MCF 10A (cell line): ENCODE results near the gene RAB36. TPM values are rescaled to one million over a fixed set of nuclear protein-coding genes. Genes with fewer than 3 reads are reported as not detected.

Experiments used
- BruUV-seq: library from RNA; stranded (reverse); fragments of 400-500 nt; replicated peaks from 2 replicates; lab custom pipeline; 2021; lab: Mats Ljungman, UMichigan
- CTCF ChIA-PET: fragments of 300-600 bp; sonication (Branson Sonifier 250); formaldehyde crosslinking; extraction: SDS; loops from one replicate; lab custom pipeline; 2021; ENCODE audit warnings: antibody characterized with exemption, inconsistent platforms; lab: Yijun Ruan, JAX
- POLR2A ChIA-PET: fragments of 300-600, 350-650 bp; sonication (Branson Sonifier 250); formaldehyde crosslinking; extraction: SDS; loops from one replicate; lab custom pipeline; 2020; ENCODE audit warnings: antibody characterized with exemption, inconsistent platforms; lab: Yijun Ruan, JAX
- DNase-seq: peaks from one replicate; pipeline ENCODE4 v3.0.0-alpha.2; 2018; ENCODE audit not compliant: unreplicated experiment
- H3K27ac Mint-ChIP-seq: one replicate; pipeline ENCODE4 v1.8.0; 2022; ENCODE audit warnings: mild to moderate bottlenecking, low read depth, mixed read lengths; ENCODE audit not compliant: unreplicated experiment
- H3K27me3 Mint-ChIP-seq: one replicate; pipeline ENCODE4 v1.8.0; 2022; ENCODE audit warnings: mixed read lengths; ENCODE audit not compliant: insufficient read depth, unreplicated experiment
- H3K36me3 Mint-ChIP-seq: one replicate; pipeline ENCODE4 v1.8.0; 2022; ENCODE audit warnings: mild to moderate bottlenecking, moderate library complexity, mixed read lengths; ENCODE audit not compliant: insufficient read depth, unreplicated experiment
- H3K4me1 Mint-ChIP-seq: one replicate; pipeline ENCODE4 v1.8.0; 2022; ENCODE audit warnings: mixed read lengths; ENCODE audit not compliant: insufficient read depth, unreplicated experiment
- H3K4me3 Mint-ChIP-seq: one replicate; pipeline ENCODE4 v1.8.0; 2022; ENCODE audit warnings: mild to moderate bottlenecking, moderate library complexity, mixed read lengths; ENCODE audit not compliant: unreplicated experiment
- H3K9me3 Mint-ChIP-seq: one replicate; pipeline ENCODE4 v1.8.0; 2022; ENCODE audit warnings: mixed read lengths; ENCODE audit not compliant: unreplicated experiment
- intact Hi-C: fragments of 100-400 bp; cut with micrococcal nuclease; formaldehyde crosslinking; loops from 2 replicates; pipeline ENCODE4 v1.14.1; 2022
- total RNA-seq: library from RNA; stranded (reverse); gene quantifications from 2 replicates; pipeline ENCODE4 v1.2.3, GENCODE V29; 2022
- TF ChIP-seq, protein P1 (sequence below): fragments of 200-600 bp; IDR thresholded peaks from one replicate; pipeline ENCODE4 v1.8.0; 2022; ENCODE audit warnings: antibody characterized with exemption, mild to moderate bottlenecking; ENCODE audit not compliant: unreplicated experiment

RAB36 gene
- total RNA-seq, 1 experiment from 2014 or later, result 8.5 TPM

DNA sequence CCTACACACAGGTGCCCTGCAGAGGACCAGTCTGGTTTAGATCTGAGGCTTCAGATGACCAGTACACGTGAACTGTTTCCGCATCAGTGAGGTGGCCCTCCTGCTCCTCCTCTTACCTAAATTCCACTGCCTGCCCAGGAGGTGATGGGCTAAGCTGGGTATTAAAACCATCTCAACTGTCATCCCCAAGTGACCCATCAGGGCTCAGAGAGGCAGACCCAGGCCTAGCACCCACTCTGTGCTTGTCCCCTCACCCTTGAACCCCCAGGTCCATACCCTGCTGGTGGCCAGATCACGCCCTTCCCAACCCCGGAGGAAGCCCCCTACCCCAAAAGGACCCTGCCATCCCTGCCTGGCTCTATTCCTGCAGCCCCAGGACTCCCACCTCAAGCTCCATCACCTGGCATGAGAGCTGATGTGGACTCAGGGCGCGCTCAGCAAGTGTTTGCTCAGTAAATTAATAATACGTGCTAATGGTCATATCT lies 24.8 kb upstream of the RAB36 start:
- TF ChIP-seq, protein P1, sequence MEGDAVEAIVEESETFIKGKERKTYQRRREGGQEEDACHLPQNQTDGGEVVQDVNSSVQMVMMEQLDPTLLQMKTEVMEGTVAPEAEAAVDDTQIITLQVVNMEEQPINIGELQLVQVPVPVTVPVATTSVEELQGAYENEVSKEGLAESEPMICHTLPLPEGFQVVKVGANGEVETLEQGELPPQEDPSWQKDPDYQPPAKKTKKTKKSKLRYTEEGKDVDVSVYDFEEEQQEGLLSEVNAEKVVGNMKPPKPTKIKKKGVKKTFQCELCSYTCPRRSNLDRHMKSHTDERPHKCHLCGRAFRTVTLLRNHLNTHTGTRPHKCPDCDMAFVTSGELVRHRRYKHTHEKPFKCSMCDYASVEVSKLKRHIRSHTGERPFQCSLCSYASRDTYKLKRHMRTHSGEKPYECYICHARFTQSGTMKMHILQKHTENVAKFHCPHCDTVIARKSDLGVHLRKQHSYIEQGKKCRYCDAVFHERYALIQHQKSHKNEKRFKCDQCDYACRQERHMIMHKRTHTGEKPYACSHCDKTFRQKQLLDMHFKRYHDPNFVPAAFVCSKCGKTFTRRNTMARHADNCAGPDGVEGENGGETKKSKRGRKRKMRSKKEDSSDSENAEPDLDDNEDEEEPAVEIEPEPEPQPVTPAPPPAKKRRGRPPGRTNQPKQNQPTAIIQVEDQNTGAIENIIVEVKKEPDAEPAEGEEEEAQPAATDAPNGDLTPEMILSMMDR, result no peak
- Mint-ChIP-seq H3K27ac (no peak overlapping the region), H3K27me3 (peaks cover 17% of the 10 kb centered on the region), H3K9me3 (no peaks in the 10 kb centered on the region), H3K4me1 (no peaks in the 10 kb centered on the region), H3K4me3 (no peak overlapping the region), H3K36me3 (no peaks in the 10 kb centered on the region)
- no TSS peak for BruUV-seq
- ChIA-PET POLR2A (interaction anchor here (1.1 kb wide), 1 partner anchor 12 kb away, joined by 3 read pairs; no protein-coding TSS in a partner anchor), CTCF (interaction anchor here (1.0 to 1.8 kb wide), 3 partner anchors 7 to 161 kb away, joined by 3 to 12 read pairs (median 7); no protein-coding TSS in a partner anchor)
- DNase-seq, result no peak
- intact Hi-C loops, result no loop called here

DNA sequence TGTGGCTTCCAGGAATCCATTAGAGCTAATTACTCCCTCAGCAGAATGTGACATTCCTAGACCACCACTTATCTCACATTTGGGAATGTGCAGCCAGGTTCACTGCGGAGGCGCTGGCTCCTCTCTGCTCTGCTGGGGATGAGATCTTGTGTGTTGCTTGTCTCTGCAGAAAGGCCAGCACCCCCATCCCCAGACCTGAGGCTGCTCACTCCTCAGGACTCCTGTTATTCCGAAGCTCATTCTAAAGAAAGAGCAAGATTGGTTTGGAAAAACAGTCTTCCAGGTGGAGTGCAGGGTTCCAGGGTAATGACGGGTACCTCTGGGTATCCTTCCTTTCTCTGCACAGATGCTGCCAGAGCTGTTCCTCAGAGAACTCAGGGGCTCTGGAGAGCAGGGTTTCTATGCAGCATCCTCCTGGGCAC lies 24.3 kb upstream of the RAB36 start:
- peaks cover 17% of the 10 kb centered on the region for H3K27me3 Mint-ChIP-seq
- no TSS peak for BruUV-seq

DNA sequence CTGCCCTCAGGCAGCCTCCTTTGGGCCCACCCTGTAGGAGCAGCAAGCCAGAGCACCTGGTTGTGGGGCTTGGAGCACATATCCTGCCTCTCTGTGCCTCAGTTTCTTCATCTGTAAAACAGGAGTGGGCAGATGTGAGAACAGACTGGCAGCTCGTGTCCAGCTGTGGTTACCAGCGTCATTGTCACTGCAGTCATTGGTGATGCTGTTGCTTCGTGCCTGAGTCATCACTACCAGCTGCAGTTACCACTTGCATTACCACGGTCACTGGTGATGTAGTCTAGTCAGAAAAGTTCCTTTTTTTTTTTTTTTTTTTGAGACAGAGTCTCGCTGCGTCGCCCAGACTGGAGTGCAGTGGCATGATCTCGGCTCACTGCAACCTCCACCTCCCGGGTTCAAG lies 23.9 kb upstream of the RAB36 start:
- intact Hi-C loops, result no loop called here

More for the DNA sequence above, 24.3 kb upstream of the RAB36 start:
- CTCF ChIA-PET, result interaction anchor here (0.7 to 4.4 kb wide), 3 partner anchors 26 to 163 kb away, joined by 3 to 61 read pairs (median 12); no protein-coding TSS in a partner anchor
- TF ChIP-seq, protein P1, result no peak
- Mint-ChIP-seq H3K9me3 (no peaks in the 10 kb centered on the region), H3K27ac (no peak overlapping the region), H3K4me3 (no peak overlapping the region), H3K4me1 (no peaks in the 10 kb centered on the region), H3K36me3 (no peaks in the 10 kb centered on the region)
- POLR2A ChIA-PET, result interaction anchor here (1.1 kb wide), 1 partner anchor 13 kb away, joined by 3 read pairs; no protein-coding TSS in a partner anchor
- intact Hi-C loops, result no loop called here
- DNase-seq, result no peak

More for the DNA sequence above, 23.9 kb upstream of the RAB36 start:
- TF ChIP-seq, protein P1, result no peak
- BruUV-seq, result no TSS peak
- Mint-ChIP-seq H3K4me3 (no peak overlapping the region), H3K27ac (no peak overlapping the region), H3K9me3 (no peaks in the 10 kb centered on the region), H3K4me1 (no peaks in the 10 kb centered on the region), H3K36me3 (no peaks in the 10 kb centered on the region), H3K27me3 (peaks cover 17% of the 10 kb centered on the region)
- ChIA-PET POLR2A (interaction anchor here (0.7 to 1.1 kb wide), 2 partner anchors 13 to 132 kb away, joined by 3 read pairs; no protein-coding TSS in a partner anchor), CTCF (interaction anchor here (0.7 to 4.4 kb wide), 2 partner anchors 25 to 163 kb away, joined by 3 to 61 read pairs; no protein-coding TSS in a partner anchor)
- DNase-seq, result no peak
